HCT116 (cell line): Measurements from ENCODE around the gene METTL27.

Experiments
- ATF3 ChIP-seq: IDR thresholded peaks from 2 replicates; pipeline ENCODE4 v1.6.1; 2012
- CTCF ChIP-seq, 3 experiments: fragments of 200-600 bp in 1 of 3; sonication (generic) in 1 of 3; IDR thresholded peaks in 2 of 3; conservative IDR thresholded peaks in 1 of 3; 2 replicates each; pipeline ENCODE4 v1.5.1; 2012 to 2017; ENCODE audit warnings: low read depth in 2 of 3, low read length in 2 of 3, antibody characterized with exemption in 1 of 3, borderline replicate concordance in 1 of 3, control low read depth in 1 of 3, mild to moderate bottlenecking in 1 of 3, mixed read lengths in 1 of 3, mixed run types in 1 of 3, moderate library complexity in 1 of 3; ENCODE audit not compliant: insufficient read depth in 1 of 3
- ELF1 ChIP-seq: IDR thresholded peaks from 2 replicates; pipeline ENCODE4 v1.6.1; 2012; ENCODE audit warnings: low read depth, borderline replicate concordance
- POLR2AphosphoS5 ChIP-seq: IDR thresholded peaks from 2 replicates; pipeline ENCODE4 v1.6.1; 2011; ENCODE audit warnings: mild to moderate bottlenecking, low read depth, low read length, moderate library complexity

- TF ChIP-seq ATF3 (no peak), CTCF (IDR thresholded peaks at IDR 0.05 in 2 of 3, conservative IDR thresholded peaks at IDR 0.05 in 1 of 3; ENCODE audit: borderline replicate concordance in 1 of 3, insufficient read depth in 1 of 3, low read depth in 2 of 3, low read length in 2 of 3) (no peak), ELF1 (no peak), POLR2AphosphoS5 (no peak)
These were observed 5.8 kb upstream of the METTL27 start for GRCh38 chr7:73847941-73848723.
